ENCODE results near the gene GABRA1.

GABRA1 gene

GRCh38 chr5:161847941-161848391, at the start of gene GABRA1:
Gene GABRA1 (plus strand): TSS chr5:161848120. CDS start chr5:161850811, 2,691 bp downstream.
- FAIRE-seq (no peak), DNase-seq (ENCODE audit: low spot score) (no peak)

- DNase-seq (ENCODE audit: low spot score) = no peak
- FAIRE-seq = no peak
These were observed 48.6 kb upstream of the GABRA1 start for GRCh38 chr5:161799316-161799715.

GRCh38 chr5:161804263-161804662, 43.7 kb upstream of the GABRA1 start:
- DNase-seq (ENCODE audit: low spot score) (no peak), FAIRE-seq (no peak)

GRCh38 chr5:161846746-161847145, 1.2 kb upstream of the GABRA1 start:
- no peak for FAIRE-seq
- no peak for DNase-seq (ENCODE audit: low spot score)

GRCh38 chr5:161847447-161847846, 473 bp upstream of the GABRA1 start:
- FAIRE-seq = no peak
- DNase-seq (ENCODE audit: low spot score) = no peak

- DNase-seq (ENCODE audit: low spot score) (no peak), FAIRE-seq (no peak)
These were observed 2.6 kb downstream of the GABRA1 start for GRCh38 chr5:161850491-161850890.

- FAIRE-seq (no peak), DNase-seq (ENCODE audit: low spot score) (no peak)
These were observed 3.9 kb downstream of the GABRA1 start for GRCh38 chr5:161851691-161852299.

GRCh38 chr5:161857358-161857757, 9.4 kb downstream of the GABRA1 start:
- FAIRE-seq (peak; percentile 30), DNase-seq (ENCODE audit: low spot score) (no peak)

- no peak for DNase-seq (ENCODE audit: low spot score)
- FAIRE-seq = no peak
These were observed 15.3 kb downstream of the GABRA1 start for GRCh38 chr5:161863259-161863658.

GRCh38 chr5:161863811-161864210, 15.9 kb downstream of the GABRA1 start:
- no peak for FAIRE-seq
- DNase-seq (ENCODE audit: low spot score) = no peak

- no peak for FAIRE-seq
- no peak for DNase-seq (ENCODE audit: low spot score)
These were observed 17.6 kb downstream of the GABRA1 start for GRCh38 chr5:161865510-161865909.

GRCh38 chr5:161889971-161890370, 42.1 kb downstream of the GABRA1 start:
- FAIRE-seq = no peak
- no peak for DNase-seq (ENCODE audit: low spot score)

GRCh38 chr5:161895514-161895913, 47.6 kb downstream of the GABRA1 start:
- FAIRE-seq = no peak
- DNase-seq (ENCODE audit: low spot score) = no peak

GRCh38 chr5:161897033-161897432, 49.1 kb downstream of the GABRA1 start:
- DNase-seq (ENCODE audit: low spot score) = no peak

GRCh38 chr5:161899590-161899989, 51.7 kb downstream of the GABRA1 start:
- FAIRE-seq (no peak), DNase-seq (ENCODE audit: low spot score) (no peak)

More at GRCh38 chr5:161897033-161897432, 49.1 kb downstream of the GABRA1 start:
- FAIRE-seq = no peak

GRCh38 chr5:161900981-161901380, 53.1 kb downstream of the GABRA1 start:
- no peak for DNase-seq (ENCODE audit: low spot score)
- FAIRE-seq = no peak

GRCh38 chr5:161921781-161922180, 73.9 kb downstream of the GABRA1 start:
- no peak for DNase-seq (ENCODE audit: low spot score)
- no peak for FAIRE-seq

- no peak for DNase-seq (ENCODE audit: low spot score)
These were observed 76.3 kb downstream of the GABRA1 start for GRCh38 chr5:161924270-161924669.

GRCh38 chr5:161925960-161926359, 78.0 kb downstream of the GABRA1 start:
- no peak for FAIRE-seq

More at GRCh38 chr5:161924270-161924669, 76.3 kb downstream of the GABRA1 start:
- no peak for FAIRE-seq

GRCh38 chr5:161934486-161934885, 86.6 kb downstream of the GABRA1 start:
- FAIRE-seq (no peak), DNase-seq (ENCODE audit: low spot score) (no peak)

More at GRCh38 chr5:161925960-161926359, 78.0 kb downstream of the GABRA1 start:
- DNase-seq (ENCODE audit: low spot score) = no peak

GRCh38 chr5:161944974-161945373, 97.1 kb downstream of the GABRA1 start:
- no peak for FAIRE-seq
- DNase-seq (ENCODE audit: low spot score) = no peak

GRCh38 chr5:161946911-161947310, 99.0 kb downstream of the GABRA1 start:
- no peak for DNase-seq (ENCODE audit: low spot score)
- no peak for FAIRE-seq
